SK-N-SH (cell line): ENCODE data around the gene TBC1D21.

ENCODE experiments used
- EP300 ChIP-seq, 2 experiments: IDR thresholded peaks; 2 replicates each; pipeline versions ENCODE4 v1.4.0 to v1.6.1; 2012; ENCODE audit warnings: borderline replicate concordance in 1 of 2, low read depth in 1 of 2, low read length in 1 of 2
- GABPA ChIP-seq: IDR thresholded peaks from 2 replicates; pipeline ENCODE4 v1.4.0; 2012; ENCODE audit warnings: low read depth, mild to moderate bottlenecking
- GATA2 ChIP-seq: sonication (generic); formaldehyde crosslinking; IDR thresholded peaks from 2 replicates; pipeline ENCODE4 v1.5.0; 2020; ENCODE audit warnings: mild to moderate bottlenecking, missing genetic modification reagents
- MXI1 ChIP-seq: IDR thresholded peaks from 2 replicates; pipeline ENCODE4 v1.6.1; 2012; ENCODE audit warnings: mild to moderate bottlenecking, low read depth, low read length, improper control_type of control experiment
- RCOR1 ChIP-seq: fragments of 150-350 bp; IDR thresholded peaks from 2 replicates; pipeline ENCODE4 v1.6.1; 2017; ENCODE audit warnings: antibody characterized with exemption, low read length
- RXRA ChIP-seq: IDR thresholded peaks from 2 replicates; pipeline ENCODE4 v1.4.0; 2012; ENCODE audit warnings: low read depth, mild to moderate bottlenecking, borderline replicate concordance
- SIN3A ChIP-seq: IDR thresholded peaks from 2 replicates; pipeline ENCODE4 v1.6.1; 2012; ENCODE audit warnings: low read depth, mild to moderate bottlenecking, low read length, moderate library complexity, borderline replicate concordance
- TF ChIP-seq, protein P1 (sequence below): fragments of 200-600 bp; sonication (generic); IDR thresholded peaks from 2 replicates; pipeline ENCODE4 v1.6.1; 2017; ENCODE audit warnings: antibody characterized with exemption, mild to moderate bottlenecking, moderate library complexity
- TF ChIP-seq, protein P2 (sequence below): IDR thresholded peaks from 2 replicates; pipeline ENCODE4 v1.4.0; 2012; ENCODE audit warnings: low read depth

DNA sequence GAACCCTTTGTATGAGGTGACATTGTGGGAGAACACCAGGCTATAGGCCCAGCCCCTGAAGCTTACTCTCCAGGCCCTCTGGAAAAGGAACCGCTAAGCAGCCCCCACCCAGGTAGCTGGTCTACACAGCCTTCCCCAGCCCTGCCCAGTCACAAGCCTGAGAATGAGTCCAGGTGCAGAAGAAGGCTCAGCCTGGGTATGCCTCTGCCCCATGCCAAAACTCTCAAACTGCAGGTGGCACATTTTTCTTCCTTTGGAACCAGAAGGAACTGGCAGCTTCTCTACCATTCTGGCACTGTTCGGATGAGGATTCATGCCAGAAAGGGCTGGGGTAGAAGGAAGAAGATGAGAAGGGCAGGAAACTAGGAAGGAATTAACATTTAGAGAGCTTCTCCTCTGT is 23.7 kb upstream of the TBC1D21 start:
- TF ChIP-seq, protein P1, sequence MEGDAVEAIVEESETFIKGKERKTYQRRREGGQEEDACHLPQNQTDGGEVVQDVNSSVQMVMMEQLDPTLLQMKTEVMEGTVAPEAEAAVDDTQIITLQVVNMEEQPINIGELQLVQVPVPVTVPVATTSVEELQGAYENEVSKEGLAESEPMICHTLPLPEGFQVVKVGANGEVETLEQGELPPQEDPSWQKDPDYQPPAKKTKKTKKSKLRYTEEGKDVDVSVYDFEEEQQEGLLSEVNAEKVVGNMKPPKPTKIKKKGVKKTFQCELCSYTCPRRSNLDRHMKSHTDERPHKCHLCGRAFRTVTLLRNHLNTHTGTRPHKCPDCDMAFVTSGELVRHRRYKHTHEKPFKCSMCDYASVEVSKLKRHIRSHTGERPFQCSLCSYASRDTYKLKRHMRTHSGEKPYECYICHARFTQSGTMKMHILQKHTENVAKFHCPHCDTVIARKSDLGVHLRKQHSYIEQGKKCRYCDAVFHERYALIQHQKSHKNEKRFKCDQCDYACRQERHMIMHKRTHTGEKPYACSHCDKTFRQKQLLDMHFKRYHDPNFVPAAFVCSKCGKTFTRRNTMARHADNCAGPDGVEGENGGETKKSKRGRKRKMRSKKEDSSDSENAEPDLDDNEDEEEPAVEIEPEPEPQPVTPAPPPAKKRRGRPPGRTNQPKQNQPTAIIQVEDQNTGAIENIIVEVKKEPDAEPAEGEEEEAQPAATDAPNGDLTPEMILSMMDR, result no peak
- TF ChIP-seq GATA2 (CRISPR knock-in tag), result no peak
- TF ChIP-seq RCOR1, result no peak
- no peak for TF ChIP-seq GABPA
- TF ChIP-seq SIN3A, result no peak
- TF ChIP-seq RXRA, result no peak
- TF ChIP-seq MXI1, result no peak
- TF ChIP-seq EP300 (IDR thresholded peaks at IDR 0.05; ENCODE audit: borderline replicate concordance in 1 of 2, low read depth in 1 of 2, low read length in 1 of 2), result no peak
- TF ChIP-seq, protein P2, sequence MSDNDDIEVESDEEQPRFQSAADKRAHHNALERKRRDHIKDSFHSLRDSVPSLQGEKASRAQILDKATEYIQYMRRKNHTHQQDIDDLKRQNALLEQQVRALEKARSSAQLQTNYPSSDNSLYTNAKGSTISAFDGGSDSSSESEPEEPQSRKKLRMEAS, result no peak
